GM13976 (cell line): ENCODE measurements around the gene D2HGDH.

Source experiments
- DNase-seq: peaks from one replicate; pipeline ENCODE4 v3.0.0; 2012; ENCODE audit warnings: low spot score
- in situ Hi-C: fragments of 300-500 bp; cut with MboI; formaldehyde crosslinking; loops from one replicate; pipeline ENCODE4 v1.12.0; 2022; ENCODE audit warnings: low sequenced_read_pairs, mixed read lengths, inconsistent platforms; ENCODE audit not compliant: unreplicated experiment
- TF ChIP-seq, protein P1 (sequence below): IDR thresholded peaks from 2 replicates; pipeline ENCODE4 v1.5.1; 2012; ENCODE audit warnings: borderline replicate concordance, mild to moderate bottlenecking; ENCODE audit not compliant: insufficient read depth; ENCODE audit errors: extremely low read depth, missing control alignments, control extremely low read depth

Gene D2HGDH

DNA sequence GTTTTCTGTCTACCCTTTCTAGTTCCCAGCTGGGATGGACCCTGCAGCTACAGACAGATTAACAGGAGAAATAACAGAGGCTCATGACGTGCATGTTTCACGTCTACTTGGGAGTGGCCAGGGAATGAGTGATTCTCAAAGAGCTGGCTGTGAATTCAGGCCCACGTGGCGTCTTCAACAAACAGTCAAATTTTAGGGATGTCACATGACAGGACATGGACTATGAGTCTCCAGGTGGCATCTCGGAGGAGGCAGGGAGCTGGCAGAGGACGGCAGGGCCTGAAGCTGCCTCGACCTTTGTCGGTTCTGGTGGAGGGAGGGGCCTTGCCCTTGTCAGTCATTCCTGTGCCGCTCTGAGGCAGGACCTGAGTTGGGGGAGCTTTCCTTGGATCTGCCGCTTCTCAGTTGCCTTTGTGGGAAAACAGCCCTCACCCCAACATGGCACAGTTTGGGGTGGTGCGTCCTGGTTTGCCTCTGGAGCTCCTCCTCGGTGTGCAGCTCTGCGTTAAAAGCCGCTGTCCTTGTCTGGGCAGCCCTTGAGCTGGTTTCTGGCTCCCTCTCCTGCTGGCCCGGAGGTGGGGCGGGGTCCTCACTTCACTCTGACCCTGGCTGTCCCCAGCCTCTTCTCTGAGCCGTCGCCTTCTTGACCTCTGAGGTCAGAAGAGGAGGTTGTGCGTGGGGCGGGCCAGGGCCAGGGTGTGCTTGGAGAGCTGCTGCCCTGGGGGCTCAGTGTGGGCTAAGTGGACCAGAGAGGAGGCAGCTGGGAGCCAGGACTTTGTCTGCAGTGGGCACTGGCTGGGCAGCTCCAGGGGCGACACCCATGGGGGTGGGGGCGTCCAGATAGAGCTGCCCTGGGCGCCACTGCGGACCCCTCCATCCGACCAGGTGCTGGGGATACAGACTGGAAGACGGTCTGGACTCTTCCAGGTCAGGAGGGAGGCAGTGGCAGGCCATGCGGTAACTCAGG lies 30.1 kb downstream of the D2HGDH start:
- DNase-seq, result no peak
- in situ Hi-C loops, result no loop called here
- TF ChIP-seq, protein P1, sequence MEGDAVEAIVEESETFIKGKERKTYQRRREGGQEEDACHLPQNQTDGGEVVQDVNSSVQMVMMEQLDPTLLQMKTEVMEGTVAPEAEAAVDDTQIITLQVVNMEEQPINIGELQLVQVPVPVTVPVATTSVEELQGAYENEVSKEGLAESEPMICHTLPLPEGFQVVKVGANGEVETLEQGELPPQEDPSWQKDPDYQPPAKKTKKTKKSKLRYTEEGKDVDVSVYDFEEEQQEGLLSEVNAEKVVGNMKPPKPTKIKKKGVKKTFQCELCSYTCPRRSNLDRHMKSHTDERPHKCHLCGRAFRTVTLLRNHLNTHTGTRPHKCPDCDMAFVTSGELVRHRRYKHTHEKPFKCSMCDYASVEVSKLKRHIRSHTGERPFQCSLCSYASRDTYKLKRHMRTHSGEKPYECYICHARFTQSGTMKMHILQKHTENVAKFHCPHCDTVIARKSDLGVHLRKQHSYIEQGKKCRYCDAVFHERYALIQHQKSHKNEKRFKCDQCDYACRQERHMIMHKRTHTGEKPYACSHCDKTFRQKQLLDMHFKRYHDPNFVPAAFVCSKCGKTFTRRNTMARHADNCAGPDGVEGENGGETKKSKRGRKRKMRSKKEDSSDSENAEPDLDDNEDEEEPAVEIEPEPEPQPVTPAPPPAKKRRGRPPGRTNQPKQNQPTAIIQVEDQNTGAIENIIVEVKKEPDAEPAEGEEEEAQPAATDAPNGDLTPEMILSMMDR, result no peak

DNA sequence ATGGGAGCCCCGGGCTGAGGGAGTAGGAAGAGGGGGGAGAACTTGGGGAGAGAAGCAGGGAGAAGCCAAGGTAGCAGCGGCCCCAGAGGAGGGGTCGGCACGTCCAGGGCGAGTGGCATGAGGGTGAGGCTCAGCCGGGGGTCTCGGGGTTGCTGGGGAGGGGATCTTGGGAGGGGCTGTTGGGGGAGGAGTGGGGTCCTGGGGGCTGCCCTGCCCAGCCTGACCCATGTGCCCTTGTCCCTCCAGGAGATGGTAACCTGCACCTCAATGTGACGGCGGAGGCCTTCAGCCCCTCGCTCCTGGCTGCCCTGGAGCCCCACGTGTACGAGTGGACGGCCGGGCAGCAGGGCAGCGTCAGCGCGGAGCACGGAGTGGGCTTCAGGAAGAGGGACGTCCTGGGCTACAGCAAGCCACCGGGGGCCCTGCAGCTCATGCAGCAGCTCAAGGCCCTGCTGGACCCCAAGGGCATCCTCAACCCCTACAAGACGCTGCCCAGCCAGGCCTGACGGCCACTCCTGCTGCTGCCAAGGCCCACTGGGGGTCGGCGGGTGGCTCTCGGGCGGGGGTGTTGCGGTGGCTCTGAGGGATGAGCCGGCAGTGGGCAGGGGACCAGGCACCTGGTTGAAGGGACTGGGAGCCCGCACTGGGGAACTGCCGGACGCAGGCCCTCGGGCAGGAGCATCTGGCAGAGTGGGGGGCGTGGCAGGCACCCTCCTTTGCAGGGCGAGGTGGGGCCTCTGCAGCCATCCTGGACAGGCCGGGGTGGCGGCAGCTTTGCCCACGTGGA lies 33.2 kb downstream of the D2HGDH start:
- TF ChIP-seq, protein P1, result no peak
- in situ Hi-C loops, result no loop called here
- no peak for DNase-seq

DNA sequence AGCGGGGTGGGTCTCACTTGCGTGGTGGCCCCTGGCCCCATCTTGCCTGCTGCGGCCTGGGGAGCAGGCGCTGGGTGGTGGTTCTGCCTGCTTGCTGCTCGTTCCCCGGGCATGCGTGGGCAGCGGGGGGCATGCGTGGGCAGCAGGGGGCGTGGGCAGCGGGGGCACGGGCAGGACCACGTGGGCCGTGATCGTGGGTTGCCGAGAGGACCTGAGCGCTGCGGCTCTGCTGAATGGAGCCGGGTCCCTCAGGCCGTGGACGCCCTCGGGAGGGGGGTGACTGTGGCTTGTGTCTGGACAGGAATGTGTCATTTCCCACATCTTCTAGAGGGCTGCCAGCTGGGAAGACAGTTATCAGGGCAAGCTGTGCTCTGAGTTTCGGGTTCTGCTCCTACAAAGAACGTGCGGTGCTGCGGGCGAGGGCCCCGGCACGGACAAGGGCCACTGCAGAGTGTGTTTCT lies 33.9 kb downstream of the D2HGDH start:
- in situ Hi-C loops, result no loop called here
- peak; percentile 20 for DNase-seq
- TF ChIP-seq, protein P1, result no peak

DNA sequence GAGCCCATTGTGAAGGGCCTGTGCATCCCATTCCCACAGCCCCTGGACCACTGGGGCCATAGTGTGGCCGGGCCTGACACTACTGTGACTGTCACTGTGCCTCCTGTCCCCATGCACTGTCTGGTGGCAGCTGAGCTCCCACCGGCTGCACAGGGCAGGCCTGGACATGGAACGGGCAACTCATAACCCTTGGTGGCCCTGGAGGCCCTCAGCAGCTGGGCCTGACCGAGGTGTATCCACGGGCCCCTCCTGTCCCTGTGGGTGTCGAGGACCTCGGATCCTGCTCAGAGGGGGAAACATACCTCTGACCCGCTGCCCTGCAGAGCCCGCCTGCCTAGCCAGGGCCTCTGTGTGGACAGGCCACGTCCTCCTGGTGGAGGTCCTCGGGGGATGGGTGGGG lies 34.4 kb downstream of the D2HGDH start:
- peak; percentile 15 for DNase-seq
- TF ChIP-seq, protein P1, result no peak
- in situ Hi-C loops, result no loop called here

DNA sequence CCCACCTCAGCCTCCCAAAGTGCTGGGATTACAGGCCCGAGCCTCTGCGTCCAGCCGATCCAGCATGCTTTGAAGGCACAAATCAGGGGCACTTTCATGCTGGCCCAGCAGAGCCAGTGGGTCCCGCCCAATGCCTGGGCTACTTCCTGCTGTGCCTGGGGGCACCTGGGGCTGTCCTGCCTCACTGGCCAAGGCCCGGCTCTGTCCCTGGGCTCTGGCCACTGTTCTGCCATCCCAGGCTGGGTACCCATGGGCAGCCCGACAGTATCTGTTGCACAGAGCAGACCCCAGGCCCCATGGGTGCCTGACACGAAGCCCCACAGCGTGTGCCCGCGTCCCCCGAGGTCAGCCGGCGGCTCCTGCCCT lies 35.4 kb downstream of the D2HGDH start:
- no peak for DNase-seq
- in situ Hi-C loops, result no loop called here
- TF ChIP-seq, protein P1, result no peak

DNA sequence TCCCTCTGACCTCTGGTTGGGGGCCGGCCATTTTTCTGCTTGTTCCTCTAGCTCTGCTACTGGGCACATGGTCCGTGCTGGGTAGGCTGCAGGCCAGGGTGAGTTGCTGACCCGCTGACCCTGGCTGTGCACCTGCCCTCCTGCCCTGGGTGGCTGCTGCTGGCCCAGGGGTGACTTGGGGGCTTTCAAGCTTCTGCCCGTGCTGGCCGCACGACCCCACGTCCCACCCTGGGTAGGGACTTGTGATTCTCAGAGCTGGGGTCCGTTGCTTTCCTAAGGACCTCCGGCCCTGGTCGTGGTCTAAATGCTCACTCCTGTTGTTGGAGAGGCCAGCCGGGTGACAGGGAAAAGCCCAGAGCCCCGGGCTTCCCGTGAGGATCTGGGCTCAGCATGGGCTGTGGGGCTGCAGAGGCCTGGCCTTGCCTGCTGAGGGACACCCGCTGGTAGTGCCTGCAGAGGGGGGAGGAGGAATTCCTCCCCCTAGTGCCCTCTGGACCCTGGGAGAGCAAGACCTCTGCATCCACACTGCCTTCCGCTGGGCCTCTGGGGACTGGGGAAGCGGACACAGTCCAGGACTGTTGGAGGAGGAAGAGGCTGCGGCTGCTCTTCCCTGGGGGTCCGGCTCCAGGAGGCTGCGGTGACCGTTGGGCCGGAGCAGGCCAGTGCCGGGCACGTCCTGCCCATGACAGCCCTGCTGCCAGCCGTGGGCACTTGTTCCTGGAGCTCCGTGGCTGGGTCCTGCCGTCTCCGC lies 35.9 kb downstream of the D2HGDH start:
- in situ Hi-C loops, result no loop called here
- peak; percentile 27 for DNase-seq
- TF ChIP-seq, protein P1, result no peak
